NK-92 (cell line): ENCODE results near the gene RNF157.
"Not testable (repeated sequence)": the region's sequence is repeated elsewhere in the genome, so short reads cannot be mapped to it uniquely, and the experiment has no call there.

Experiments
- DNase-seq: peaks from one replicate; lab custom pipeline; 2025; ENCODE audit not compliant: unreplicated experiment; lab: John Stamatoyannopoulos, UW

Gene RNF157

GRCh38 chr17:76236603-76237002 lies 3.7 kb downstream of the RNF157 start:
- no peak for DNase-seq

GRCh38 chr17:76235883-76236282 lies 4.4 kb downstream of the RNF157 start:
- no peak for DNase-seq

GRCh38 chr17:76234354-76234679 lies 6.0 kb downstream of the RNF157 start:
- no peak for DNase-seq

GRCh38 chr17:76233588-76234353 lies 6.5 kb downstream of the RNF157 start:
- no peak for DNase-seq

- no peak for DNase-seq
Measured at GRCh38 chr17:76232342-76232741, 8.0 kb downstream of the RNF157 start.

GRCh38 chr17:76226749-76227148 lies 13.5 kb downstream of the RNF157 start:
- not testable (repeated sequence) for DNase-seq

GRCh38 chr17:76225373-76226086 lies 14.8 kb downstream of the RNF157 start:
- not testable (repeated sequence) for DNase-seq

- DNase-seq, result no peak
Measured at GRCh38 chr17:76223802-76224201, 16.5 kb downstream of the RNF157 start.

GRCh38 chr17:76219670-76220383 lies 20.5 kb downstream of the RNF157 start:
- no peak for DNase-seq

- DNase-seq, result no peak
Measured at GRCh38 chr17:76217081-76217480, 23.2 kb downstream of the RNF157 start.

- no peak for DNase-seq
Measured at GRCh38 chr17:76213491-76213890, 26.8 kb downstream of the RNF157 start.

GRCh38 chr17:76208120-76208519 lies 32.2 kb downstream of the RNF157 start:
- DNase-seq, result no peak

GRCh38 chr17:76207275-76208059 lies 32.8 kb downstream of the RNF157 start:
- no peak for DNase-seq

- not testable (repeated sequence) for DNase-seq
Measured at GRCh38 chr17:76205542-76206144, 34.6 kb downstream of the RNF157 start.

GRCh38 chr17:76204277-76204676 lies 36.0 kb downstream of the RNF157 start:
- no peak for DNase-seq

GRCh38 chr17:76200354-76200753 lies 39.9 kb downstream of the RNF157 start:
- DNase-seq, result no peak

- no peak for DNase-seq
Measured at GRCh38 chr17:76199469-76199868, 40.8 kb downstream of the RNF157 start.

GRCh38 chr17:76198702-76199101 lies 41.6 kb downstream of the RNF157 start:
- no peak for DNase-seq

- no peak for DNase-seq
Measured at GRCh38 chr17:76197911-76198310, 42.4 kb downstream of the RNF157 start.

GRCh38 chr17:76196675-76197074 lies 43.6 kb downstream of the RNF157 start:
- DNase-seq, result no peak
